Stimulated activated CD4-positive, alpha-beta T cell treated with anti-CD3 and anti-CD28 coated beads, Interleukin-1b, Interleukin-23, amount 100 ng/mL, for 4 hours (primary cell): ENCODE data around the gene DDIT4L.
"Not testable (repeated sequence)": the region's sequence is repeated elsewhere in the genome, so short reads cannot be mapped to it uniquely, and the experiment has no call there.

Experiments used
- DNase-seq, 2 donors: peaks; one replicate each; pipeline ENCODE4 v3.0.0-alpha.2; 2020; ENCODE audit warnings: low read depth in 2 of 2

DDIT4L gene

GRCh38 chr4:100166297-100167039 lies 23.8 kb downstream of the DDIT4L start:
- no peak for DNase-seq

GRCh38 chr4:100165809-100166208 lies 24.5 kb downstream of the DDIT4L start:
- no peak for DNase-seq

- DNase-seq, result no peak
Measured at GRCh38 chr4:100164808-100165760, 25.2 kb downstream of the DDIT4L start.

- DNase-seq, result no peak
Measured at GRCh38 chr4:100162027-100162685, 28.1 kb downstream of the DDIT4L start.

- DNase-seq, result no peak
Measured at GRCh38 chr4:100149190-100149589, 41.1 kb downstream of the DDIT4L start.

GRCh38 chr4:100147684-100148083 lies 42.6 kb downstream of the DDIT4L start:
- no peak for DNase-seq

- no peak for DNase-seq
Measured at GRCh38 chr4:100147198-100147597, 43.1 kb downstream of the DDIT4L start.

GRCh38 chr4:100146756-100147155 lies 43.5 kb downstream of the DDIT4L start:
- DNase-seq, result no peak

- DNase-seq, result not testable (repeated sequence)
Measured at GRCh38 chr4:100137320-100137719, 52.9 kb downstream of the DDIT4L start.
